ENCODE data around the gene CYTH1.

DNA sequence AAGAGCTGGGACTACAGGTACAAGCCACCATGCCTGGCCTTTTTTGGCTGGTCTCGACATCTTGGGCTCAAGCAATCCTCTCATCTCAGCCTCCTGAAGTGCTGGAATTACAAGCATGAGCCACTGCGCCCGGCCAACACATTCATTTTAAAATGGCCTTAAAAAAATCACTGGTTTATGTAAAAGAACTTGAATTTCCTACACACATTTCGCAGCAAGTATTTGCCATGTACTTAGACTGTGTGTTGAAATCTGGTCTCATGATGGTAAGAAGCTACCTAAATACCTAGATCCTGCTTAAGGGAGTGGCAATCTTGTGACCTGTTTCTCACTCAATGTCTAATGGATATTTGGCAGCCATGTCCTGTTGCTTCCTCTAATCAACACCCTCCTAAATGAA lies 8.5 kb upstream of the CYTH1 start:
- TF ChIP-seq, protein P1, sequence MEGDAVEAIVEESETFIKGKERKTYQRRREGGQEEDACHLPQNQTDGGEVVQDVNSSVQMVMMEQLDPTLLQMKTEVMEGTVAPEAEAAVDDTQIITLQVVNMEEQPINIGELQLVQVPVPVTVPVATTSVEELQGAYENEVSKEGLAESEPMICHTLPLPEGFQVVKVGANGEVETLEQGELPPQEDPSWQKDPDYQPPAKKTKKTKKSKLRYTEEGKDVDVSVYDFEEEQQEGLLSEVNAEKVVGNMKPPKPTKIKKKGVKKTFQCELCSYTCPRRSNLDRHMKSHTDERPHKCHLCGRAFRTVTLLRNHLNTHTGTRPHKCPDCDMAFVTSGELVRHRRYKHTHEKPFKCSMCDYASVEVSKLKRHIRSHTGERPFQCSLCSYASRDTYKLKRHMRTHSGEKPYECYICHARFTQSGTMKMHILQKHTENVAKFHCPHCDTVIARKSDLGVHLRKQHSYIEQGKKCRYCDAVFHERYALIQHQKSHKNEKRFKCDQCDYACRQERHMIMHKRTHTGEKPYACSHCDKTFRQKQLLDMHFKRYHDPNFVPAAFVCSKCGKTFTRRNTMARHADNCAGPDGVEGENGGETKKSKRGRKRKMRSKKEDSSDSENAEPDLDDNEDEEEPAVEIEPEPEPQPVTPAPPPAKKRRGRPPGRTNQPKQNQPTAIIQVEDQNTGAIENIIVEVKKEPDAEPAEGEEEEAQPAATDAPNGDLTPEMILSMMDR (IDR thresholded peaks at IDR 0.05), result no peak
- TF ChIP-seq POLR2A (IDR thresholded peaks at IDR 0.05), result no peak
- TF ChIP-seq POLR2AphosphoS5 (IDR thresholded peaks at IDR 0.05), result no peak
- TF ChIP-seq EP300 (IDR thresholded peaks at IDR 0.05), result peak in 1 of 4 donors; percentile 27

Measured in upper lobe of left lung (tissue), 4 donors.